ENCODE data around the gene CDC42BPB.
A peak's percentile ranks its signal among the peaks of the same experiment; 100 is the strongest.
"Not testable (repeated sequence)": the region's sequence is repeated elsewhere in the genome, so short reads cannot be mapped to it uniquely, and the experiment has no call there.

Gene CDC42BPB

GRCh38 chr14:103045371-103045869, 11.9 kb downstream of the CDC42BPB start:
- no peak for DNase-seq

DNA sequence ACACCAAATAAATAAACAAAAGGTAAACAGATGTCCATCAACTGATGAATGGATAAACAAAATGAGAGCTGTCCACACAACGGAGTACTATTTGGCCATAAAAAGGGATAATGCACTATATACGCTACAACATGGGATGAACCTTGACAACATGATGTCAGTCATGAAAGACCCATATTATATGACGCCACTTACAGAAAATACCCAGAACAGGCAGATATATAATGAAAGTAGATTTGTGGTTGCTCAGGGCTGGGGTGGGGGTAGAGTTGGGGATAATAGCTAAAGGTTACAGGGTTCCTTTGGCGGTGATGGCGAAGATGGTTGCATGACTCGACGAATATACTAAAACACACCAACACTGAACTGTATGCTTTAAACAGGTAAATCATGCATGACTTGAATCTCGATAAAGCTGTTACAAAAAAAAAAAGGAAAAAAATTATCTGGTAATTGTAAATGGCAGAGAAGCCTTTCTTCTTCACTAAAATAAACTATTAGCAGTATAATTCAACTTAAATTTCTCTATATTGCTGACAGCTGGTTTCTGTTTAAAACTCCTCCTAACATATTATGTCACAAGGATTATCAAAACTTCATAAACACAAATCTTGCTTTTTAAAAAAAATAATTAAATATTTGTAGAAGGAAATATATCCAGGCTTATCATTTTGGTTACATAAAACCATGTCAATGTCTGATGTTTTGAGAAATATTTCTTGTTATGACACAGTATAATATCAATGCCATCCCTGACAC, 13.9 kb downstream of the CDC42BPB start:
- no peak for DNase-seq

- no peak for DNase-seq
Measured at GRCh38 chr14:103041464-103041863, 15.9 kb downstream of the CDC42BPB start.

- DNase-seq = no peak
Measured at GRCh38 chr14:103033681-103034096, 23.7 kb downstream of the CDC42BPB start.

GRCh38 chr14:103031956-103032355, 25.4 kb downstream of the CDC42BPB start:
- no peak for DNase-seq

- DNase-seq = no peak
Measured at GRCh38 chr14:103031566-103031911, 25.8 kb downstream of the CDC42BPB start.

DNA sequence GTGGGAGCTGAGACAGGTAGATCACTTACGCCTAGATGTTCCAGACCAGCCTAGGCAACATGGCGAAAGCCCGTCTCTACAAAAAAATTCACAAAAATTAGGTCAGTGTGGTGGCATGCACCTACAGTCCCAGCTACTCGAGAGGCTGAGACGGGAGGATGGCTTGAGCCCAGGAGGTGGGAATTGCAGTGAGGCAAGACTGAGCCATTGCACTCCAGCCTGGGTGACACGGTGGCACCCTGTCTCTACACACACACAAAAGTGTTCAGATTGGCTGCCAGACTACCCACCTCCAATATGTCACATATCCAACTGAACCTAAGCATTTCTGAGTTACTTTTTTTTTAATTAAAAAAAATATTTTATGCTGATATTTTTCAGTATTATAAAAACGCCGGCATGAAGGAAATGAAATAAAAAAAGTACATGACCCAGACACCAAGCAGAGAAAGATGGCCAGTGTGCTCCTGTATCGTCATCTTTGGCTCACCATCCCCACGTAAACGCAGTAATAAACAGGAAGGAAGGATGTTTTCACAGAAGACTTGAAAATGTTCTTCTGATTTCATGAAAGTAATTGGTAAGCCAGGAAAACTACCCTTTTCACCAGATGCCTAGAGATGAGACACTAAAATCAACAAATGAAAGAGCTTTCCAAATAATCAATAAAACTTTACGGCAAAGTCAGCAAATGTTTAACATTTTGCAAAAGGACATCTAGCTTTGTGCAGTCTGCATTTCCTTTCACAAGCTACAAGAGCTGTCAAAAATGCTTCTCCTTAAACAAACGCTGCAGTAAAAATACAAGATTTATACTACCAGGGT, 26.4 kb downstream of the CDC42BPB start:
- no peak for DNase-seq

GRCh38 chr14:103029936-103030335, 27.4 kb downstream of the CDC42BPB start:
- DNase-seq = no peak

DNA sequence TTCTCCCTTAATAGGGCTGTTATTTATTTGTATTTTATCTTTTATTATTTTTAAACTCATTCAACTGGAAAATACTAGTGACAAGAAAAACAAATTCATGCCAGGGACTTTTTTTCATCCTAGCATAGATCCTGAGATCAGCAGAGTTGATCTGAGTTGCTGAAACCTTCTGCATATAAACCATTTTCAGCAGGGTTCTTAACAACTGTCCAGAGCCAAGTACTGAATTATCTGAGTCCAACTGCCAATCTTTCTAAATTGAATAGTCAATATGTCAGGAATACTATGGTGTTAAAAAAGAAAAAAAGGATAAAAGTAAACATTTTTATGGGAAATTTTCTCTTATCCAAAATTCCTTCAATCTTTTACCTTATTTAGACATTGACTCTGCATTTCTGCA, 28.6 kb downstream of the CDC42BPB start:
- DNase-seq = no peak

DNA sequence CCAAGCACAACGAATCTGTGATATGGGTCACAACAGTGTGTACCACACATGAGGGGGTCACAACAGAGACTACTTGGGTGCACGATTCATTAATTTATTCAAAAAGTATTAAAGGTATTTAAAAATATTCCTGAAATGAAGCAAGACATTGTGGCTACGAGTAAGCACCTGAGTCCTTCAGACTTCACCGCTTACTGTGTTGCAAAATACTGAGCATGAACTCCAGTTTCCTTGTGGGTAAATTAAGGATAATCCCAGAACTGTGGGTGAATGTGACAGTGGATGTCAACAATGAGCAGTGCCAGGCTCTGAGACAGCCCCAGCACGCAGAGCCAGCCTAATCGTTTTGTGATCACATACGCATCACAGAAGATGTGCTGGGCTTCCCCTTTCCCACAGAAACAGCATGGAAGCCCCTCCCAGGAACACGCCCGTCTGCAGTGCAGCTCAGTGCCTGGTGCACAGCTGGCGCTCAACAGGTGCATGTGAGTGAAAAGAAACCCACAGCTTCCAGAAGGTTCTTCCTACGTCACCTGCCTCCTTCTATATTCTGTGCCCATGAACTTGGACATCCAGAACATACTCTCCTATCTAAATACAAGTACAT, 29.1 kb downstream of the CDC42BPB start:
- no peak for DNase-seq

DNA sequence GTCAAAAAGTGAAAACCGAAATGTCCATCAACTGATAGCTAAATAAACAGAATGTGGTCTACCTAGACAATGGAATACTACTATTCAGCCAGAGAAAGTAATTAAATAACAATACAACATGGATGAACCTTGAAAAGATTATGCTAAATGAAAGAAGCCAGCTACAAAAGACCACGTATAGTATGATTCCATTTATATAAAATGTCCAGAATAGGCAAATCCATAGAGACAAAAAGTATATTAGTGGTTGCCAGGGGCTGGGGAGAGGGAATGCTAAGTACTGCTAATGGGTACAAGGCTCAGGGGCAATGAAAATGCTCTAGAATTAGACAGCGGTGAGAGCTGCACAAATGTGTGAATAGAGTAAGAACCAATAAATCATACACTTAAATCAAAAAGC, 29.9 kb downstream of the CDC42BPB start:
- DNase-seq = no peak

DNA sequence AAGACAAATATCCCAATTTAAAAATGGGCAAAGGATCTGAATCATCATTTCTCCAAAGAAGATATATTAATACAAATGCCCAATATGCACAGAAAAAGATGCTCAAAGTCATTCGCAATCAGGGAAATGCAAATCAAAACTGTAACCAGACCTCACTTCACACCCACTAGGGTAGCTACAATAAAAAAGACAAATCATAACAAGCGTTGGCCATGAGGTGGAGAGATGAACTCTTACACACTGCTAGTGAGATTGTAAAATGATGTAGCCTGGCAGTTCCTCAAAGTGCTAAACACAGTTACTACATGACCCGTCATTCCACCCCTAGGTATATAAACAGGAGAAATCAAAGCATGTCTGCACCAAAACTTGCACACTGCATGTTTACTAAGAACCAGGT, 30.4 kb downstream of the CDC42BPB start:
- no peak for DNase-seq

- DNase-seq = not testable (repeated sequence)
Measured at GRCh38 chr14:103026196-103026595, 31.2 kb downstream of the CDC42BPB start.

DNA sequence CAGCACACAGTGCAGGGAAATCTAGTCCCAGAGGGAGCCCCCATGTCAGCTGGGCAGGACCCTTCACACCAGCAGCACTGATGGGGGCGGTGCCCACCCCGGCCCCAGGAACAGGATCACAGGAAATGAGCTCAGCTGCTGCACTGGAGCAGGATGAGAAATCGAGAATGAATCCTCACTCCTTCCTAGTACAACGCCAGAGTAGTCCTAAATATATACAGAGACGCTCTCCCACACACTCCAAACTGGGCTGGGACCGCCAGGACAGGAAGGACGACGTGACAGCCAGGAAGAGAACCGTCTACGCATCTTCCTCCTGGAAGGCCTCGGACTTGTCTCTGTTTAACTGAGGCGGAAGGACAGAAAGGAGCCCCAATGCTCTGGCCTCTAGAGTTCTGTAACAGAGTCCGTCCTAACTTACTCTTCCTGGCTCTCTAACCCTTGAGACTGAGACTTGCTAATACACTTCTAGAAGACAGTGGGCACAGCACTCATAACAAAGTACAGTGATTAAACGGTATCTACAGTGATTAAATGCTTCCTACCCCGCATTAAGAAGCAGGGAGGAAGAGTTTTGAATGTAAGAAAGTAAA, 33.4 kb downstream of the CDC42BPB start:
- no peak for DNase-seq

DNA sequence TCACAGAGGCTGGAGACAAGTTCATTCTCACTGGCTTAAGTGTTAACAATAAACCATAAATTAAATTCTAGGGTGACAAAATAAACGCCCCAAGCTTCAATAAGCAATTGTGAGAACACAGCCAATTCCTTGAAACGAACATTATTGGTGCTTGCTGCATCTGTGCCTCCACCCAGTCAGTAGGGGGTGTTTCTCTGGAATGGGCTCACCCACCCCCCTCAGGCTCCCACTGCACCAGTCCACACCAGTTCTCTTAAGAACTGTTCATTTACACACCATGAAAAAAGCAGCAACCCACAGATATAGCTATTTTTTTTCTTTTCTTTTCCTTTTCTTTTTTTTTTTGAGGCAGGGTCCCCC, 34.7 kb downstream of the CDC42BPB start:
- DNase-seq = no peak

GRCh38 chr14:103022002-103022684, 35.2 kb downstream of the CDC42BPB start:
- DNase-seq = peak; percentile 26

DNA sequence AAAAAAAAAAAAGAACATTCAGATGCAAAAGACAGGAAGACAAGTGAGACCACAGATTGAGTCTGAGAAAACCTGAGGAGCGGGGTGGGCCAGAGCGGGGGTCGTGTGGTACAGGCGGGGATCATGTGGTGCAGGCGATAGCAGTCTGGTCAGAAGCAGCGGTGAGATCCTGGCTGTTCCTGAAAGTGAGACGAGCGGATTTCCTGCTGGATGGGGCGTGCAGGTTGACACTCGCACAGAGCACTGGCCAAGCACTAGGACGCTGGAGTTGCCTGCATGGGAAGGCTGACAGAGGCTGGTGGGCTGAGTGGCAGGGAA, 35.7 kb downstream of the CDC42BPB start:
- DNase-seq = no peak

- DNase-seq = no peak
Measured at GRCh38 chr14:103020271-103021170, 36.8 kb downstream of the CDC42BPB start.

- no peak for DNase-seq
Measured at GRCh38 chr14:103019826-103020225, 37.5 kb downstream of the CDC42BPB start.

DNA sequence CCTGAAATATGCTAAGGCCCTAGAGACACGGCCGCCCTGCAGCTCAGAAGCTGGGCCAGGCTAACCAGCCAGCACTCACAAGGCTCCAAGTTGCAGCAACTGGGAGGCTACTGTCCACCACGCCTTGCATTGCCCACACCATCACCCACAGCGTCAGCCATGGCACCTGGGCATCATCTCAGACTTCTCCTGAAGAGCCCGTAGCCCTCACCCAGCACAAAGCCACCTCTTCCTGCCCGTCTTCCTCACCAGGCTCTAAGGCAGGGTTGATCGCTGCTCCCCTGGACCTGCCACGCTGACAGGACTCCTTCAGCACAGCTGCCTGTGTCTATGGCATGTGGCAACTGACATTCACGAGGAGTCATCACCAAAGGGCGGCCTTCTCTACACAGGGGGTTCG, 38.1 kb downstream of the CDC42BPB start:
- DNase-seq = no peak

GRCh38 chr14:103016594-103016993, 40.8 kb downstream of the CDC42BPB start:
- no peak for DNase-seq

GRCh38 chr14:103016071-103016470, 41.3 kb downstream of the CDC42BPB start:
- no peak for DNase-seq

All from NCI-H1417 treated with DMSO at 0.1 percent for 48 hours (cell line).